ENCODE results near the gene ATXN7L2.

The ATXN7L2 gene

DNA sequence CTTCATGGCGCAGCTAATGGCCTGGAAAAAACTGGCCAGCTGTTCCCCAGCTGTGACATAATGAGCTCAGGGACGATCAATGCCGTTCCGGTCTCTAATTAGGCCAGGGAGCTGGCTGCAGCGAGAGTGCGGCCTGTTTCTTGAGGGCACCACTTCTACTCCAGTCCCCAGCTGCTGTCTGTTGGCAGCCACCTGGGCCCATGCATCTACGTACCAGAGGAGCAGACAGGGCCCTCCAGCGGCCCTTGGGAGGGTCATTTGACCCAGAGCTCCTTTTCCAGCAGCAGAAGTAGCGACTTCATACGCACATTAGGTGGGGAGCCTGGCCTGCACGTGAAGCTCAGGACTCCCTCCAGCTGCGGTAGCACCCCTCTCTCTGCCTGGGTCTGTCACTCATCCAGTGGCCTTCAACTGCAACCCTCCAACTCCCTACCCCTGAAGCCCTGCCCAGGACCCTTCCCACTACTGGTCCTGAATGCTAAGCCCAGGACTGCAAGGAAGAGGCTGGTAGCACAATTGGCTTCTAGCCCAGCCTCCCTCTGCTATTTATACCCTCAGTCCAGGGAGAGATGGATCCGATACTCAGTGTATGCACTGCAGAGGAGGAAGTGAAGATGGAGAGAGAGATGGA lies 46.9 kb downstream of the ATXN7L2 start:
- no peak overlapping the region for H3K27ac ChIP-seq (ENCODE audit: low read length)
- TF ChIP-seq, protein P1, sequence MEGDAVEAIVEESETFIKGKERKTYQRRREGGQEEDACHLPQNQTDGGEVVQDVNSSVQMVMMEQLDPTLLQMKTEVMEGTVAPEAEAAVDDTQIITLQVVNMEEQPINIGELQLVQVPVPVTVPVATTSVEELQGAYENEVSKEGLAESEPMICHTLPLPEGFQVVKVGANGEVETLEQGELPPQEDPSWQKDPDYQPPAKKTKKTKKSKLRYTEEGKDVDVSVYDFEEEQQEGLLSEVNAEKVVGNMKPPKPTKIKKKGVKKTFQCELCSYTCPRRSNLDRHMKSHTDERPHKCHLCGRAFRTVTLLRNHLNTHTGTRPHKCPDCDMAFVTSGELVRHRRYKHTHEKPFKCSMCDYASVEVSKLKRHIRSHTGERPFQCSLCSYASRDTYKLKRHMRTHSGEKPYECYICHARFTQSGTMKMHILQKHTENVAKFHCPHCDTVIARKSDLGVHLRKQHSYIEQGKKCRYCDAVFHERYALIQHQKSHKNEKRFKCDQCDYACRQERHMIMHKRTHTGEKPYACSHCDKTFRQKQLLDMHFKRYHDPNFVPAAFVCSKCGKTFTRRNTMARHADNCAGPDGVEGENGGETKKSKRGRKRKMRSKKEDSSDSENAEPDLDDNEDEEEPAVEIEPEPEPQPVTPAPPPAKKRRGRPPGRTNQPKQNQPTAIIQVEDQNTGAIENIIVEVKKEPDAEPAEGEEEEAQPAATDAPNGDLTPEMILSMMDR (IDR thresholded peaks at IDR 0.05; ENCODE audit: low read length) = no peak
- no peak for TF ChIP-seq EZH2 (optimal IDR thresholded peaks at IDR 0.05; ENCODE audit: low read depth, low read length)
- no peak for TF ChIP-seq EZH2phosphoT487 (IDR thresholded peaks at IDR 0.05; ENCODE audit: low read length)
- DNase-seq = no peak
- H3K4me1 ChIP-seq (ENCODE audit: low read length) = no peaks in the 10 kb centered on the region
- no peaks in the 10 kb centered on the region for H4K20me1 ChIP-seq (ENCODE audit: insufficient read depth, low read length)
- no peaks in the 10 kb centered on the region for H3K36me3 ChIP-seq (replicated peaks; ENCODE audit: insufficient read depth, low read length)
- no peak overlapping the region for H3K9ac ChIP-seq (ENCODE audit: low read length)
- H3K9me2 ChIP-seq (replicated peaks; ENCODE audit: insufficient read depth, low read length) = no peaks in the 10 kb centered on the region
- H2AFZ ChIP-seq (ENCODE audit: low read length) = no peak overlapping the region
- H3F3A ChIP-seq (ENCODE audit: insufficient read depth, low read length) = no peaks in the 10 kb centered on the region
- H3K27me3 ChIP-seq (replicated peaks; ENCODE audit: insufficient read depth, low read length) = no peaks in the 10 kb centered on the region
- no peak overlapping the region for H3K4me3 ChIP-seq (ENCODE audit: low read length)
- H3K79me2 ChIP-seq (ENCODE audit: low read length) = no peaks in the 10 kb centered on the region
- H3K9me3 ChIP-seq (replicated peaks; ENCODE audit: insufficient read depth, low read length) = no peaks in the 10 kb centered on the region
- H3K4me2 ChIP-seq (ENCODE audit: low read depth, low read length) = no peak overlapping the region

DNA sequence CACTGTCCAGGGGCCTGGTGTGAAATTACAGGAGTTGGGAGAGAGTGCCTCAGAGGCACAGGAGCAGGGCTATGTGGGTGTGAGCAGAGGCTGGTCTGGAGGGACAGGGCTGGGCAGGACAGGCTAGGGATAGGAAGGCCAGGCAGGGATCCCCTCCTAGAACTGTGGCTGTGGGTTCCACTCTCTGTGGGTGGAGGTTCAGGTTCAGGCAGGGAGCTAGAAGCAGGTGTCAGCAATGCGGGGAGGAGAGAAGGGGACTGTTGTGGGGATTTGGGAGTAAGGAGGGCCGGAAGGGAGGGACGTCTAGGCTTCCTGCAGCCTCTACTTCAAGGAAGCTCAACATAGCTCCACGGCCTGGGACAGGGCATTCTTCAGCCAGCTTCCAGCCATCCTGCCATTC lies 47.7 kb downstream of the ATXN7L2 start:
- Histone ChIP-seq H3K4me1 (ENCODE audit: low read length) (no peaks in the 10 kb centered on the region), H2AFZ (ENCODE audit: low read length) (no peak overlapping the region), H3K9me3 (replicated peaks; ENCODE audit: insufficient read depth, low read length) (no peaks in the 10 kb centered on the region), H3K36me3 (replicated peaks; ENCODE audit: insufficient read depth, low read length) (no peaks in the 10 kb centered on the region), H3K4me3 (ENCODE audit: low read length) (no peak overlapping the region), H3K27me3 (replicated peaks; ENCODE audit: insufficient read depth, low read length) (no peaks in the 10 kb centered on the region), H3K9me2 (replicated peaks; ENCODE audit: insufficient read depth, low read length) (no peaks in the 10 kb centered on the region), H4K20me1 (ENCODE audit: insufficient read depth, low read length) (no peaks in the 10 kb centered on the region), H3K79me2 (ENCODE audit: low read length) (no peaks in the 10 kb centered on the region), H3K4me2 (ENCODE audit: low read depth, low read length) (no peak overlapping the region), H3F3A (ENCODE audit: insufficient read depth, low read length) (no peaks in the 10 kb centered on the region), H3K9ac (ENCODE audit: low read length) (no peak overlapping the region), H3K27ac (ENCODE audit: low read length) (no peak overlapping the region)
- TF ChIP-seq, protein P1 (IDR thresholded peaks at IDR 0.05; ENCODE audit: low read length) = no peak
- TF ChIP-seq EZH2phosphoT487 (IDR thresholded peaks at IDR 0.05; ENCODE audit: low read length) = no peak
- TF ChIP-seq EZH2 (optimal IDR thresholded peaks at IDR 0.05; ENCODE audit: low read depth, low read length) = no peak
- DNase-seq = no peak

DNA sequence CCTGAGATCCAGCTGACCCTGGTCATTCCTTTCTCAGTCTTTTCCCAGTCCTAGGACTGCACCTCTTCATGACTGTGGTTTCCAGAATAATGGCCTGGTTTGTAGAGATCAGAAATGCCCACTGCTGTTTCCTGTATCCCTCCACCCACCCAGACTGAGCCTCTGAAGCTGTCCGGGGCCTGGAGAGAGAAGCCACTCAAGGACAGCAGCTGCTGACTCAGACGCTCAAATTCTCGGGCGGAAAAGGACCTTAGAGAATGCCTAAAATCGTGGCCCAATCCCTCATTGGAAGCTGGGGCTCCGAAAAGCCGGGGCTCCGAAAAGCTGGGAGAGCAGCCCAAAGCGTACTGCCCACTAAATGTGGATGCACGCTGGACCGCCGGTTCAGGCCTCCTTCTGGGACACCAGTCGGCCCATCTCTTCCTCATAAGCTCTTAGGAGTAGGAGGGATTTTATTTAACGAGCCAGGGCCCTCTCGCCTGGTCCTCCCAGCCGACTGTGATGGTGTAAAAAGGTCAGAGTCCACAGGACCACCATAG lies 48.2 kb downstream of the ATXN7L2 start:
- H3K4me1 ChIP-seq (ENCODE audit: low read length) = no peaks in the 10 kb centered on the region
- H2AFZ ChIP-seq (ENCODE audit: low read length) = peak overlapping the region; percentile 99; the same call in 1 of the 2 replicates
- H3F3A ChIP-seq (ENCODE audit: insufficient read depth, low read length) = no peaks in the 10 kb centered on the region
- H3K27ac ChIP-seq (ENCODE audit: low read length) = no peak overlapping the region
- H3K27me3 ChIP-seq (replicated peaks; ENCODE audit: insufficient read depth, low read length) = no peaks in the 10 kb centered on the region
- H3K9me2 ChIP-seq (replicated peaks; ENCODE audit: insufficient read depth, low read length) = no peaks in the 10 kb centered on the region
- H3K4me2 ChIP-seq (ENCODE audit: low read depth, low read length) = peak overlapping the region; percentile 93; the same call in 1 of the 2 replicates
- no peaks in the 10 kb centered on the region for H3K9me3 ChIP-seq (replicated peaks; ENCODE audit: insufficient read depth, low read length)
- H3K79me2 ChIP-seq (ENCODE audit: low read length) = no peaks in the 10 kb centered on the region
- no peak overlapping the region for H3K4me3 ChIP-seq (ENCODE audit: low read length)
- no peaks in the 10 kb centered on the region for H3K36me3 ChIP-seq (replicated peaks; ENCODE audit: insufficient read depth, low read length)
- TF ChIP-seq, protein P1 (IDR thresholded peaks at IDR 0.05; ENCODE audit: low read length) = no peak
- TF ChIP-seq EZH2 (optimal IDR thresholded peaks at IDR 0.05; ENCODE audit: low read depth, low read length) = no peak
- TF ChIP-seq EZH2phosphoT487 (IDR thresholded peaks at IDR 0.05; ENCODE audit: low read length) = no peak
- no peak for DNase-seq
- no peak overlapping the region for H3K9ac ChIP-seq (ENCODE audit: low read length)
- H4K20me1 ChIP-seq (ENCODE audit: insufficient read depth, low read length) = no peaks in the 10 kb centered on the region

Data from MM.1S (cell line).